Measurements from ENCODE around the gene CPSF3. TPM values are rescaled to one million over a fixed set of nuclear protein-coding genes. Genes with fewer than 3 reads are reported as not detected.

Gene CPSF3
- total and polyA plus RNA-seq, 2 of the 13 experiments (the other 11 are each of a cell fraction or from before 2014, with no cell fraction given) = 19.8 to 93.0 TPM

DNA sequence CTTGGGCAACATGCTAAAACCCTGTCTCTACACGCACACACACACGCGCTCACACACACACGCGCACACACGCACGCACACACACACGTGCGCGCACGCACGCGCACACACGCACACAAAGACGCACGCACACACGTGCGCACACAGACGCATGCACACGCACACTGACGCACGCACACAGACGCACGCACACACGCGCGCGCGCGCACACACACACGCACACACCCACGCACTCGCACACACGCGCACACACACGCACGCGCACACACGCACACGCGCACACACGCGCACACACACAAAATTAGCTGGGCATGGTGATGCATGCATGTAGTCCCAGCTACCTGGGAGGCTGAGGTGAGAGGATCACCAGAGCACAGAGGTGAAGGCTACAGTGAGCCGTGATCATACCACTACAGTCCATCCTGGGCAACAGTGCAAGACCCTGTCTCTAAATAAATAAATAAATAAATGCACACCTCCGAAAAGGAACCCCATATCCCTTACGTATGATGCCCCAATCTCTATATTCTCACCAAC, 42.8 kb downstream of the CPSF3 start (continued):
- TF ChIP-seq, protein P1, sequence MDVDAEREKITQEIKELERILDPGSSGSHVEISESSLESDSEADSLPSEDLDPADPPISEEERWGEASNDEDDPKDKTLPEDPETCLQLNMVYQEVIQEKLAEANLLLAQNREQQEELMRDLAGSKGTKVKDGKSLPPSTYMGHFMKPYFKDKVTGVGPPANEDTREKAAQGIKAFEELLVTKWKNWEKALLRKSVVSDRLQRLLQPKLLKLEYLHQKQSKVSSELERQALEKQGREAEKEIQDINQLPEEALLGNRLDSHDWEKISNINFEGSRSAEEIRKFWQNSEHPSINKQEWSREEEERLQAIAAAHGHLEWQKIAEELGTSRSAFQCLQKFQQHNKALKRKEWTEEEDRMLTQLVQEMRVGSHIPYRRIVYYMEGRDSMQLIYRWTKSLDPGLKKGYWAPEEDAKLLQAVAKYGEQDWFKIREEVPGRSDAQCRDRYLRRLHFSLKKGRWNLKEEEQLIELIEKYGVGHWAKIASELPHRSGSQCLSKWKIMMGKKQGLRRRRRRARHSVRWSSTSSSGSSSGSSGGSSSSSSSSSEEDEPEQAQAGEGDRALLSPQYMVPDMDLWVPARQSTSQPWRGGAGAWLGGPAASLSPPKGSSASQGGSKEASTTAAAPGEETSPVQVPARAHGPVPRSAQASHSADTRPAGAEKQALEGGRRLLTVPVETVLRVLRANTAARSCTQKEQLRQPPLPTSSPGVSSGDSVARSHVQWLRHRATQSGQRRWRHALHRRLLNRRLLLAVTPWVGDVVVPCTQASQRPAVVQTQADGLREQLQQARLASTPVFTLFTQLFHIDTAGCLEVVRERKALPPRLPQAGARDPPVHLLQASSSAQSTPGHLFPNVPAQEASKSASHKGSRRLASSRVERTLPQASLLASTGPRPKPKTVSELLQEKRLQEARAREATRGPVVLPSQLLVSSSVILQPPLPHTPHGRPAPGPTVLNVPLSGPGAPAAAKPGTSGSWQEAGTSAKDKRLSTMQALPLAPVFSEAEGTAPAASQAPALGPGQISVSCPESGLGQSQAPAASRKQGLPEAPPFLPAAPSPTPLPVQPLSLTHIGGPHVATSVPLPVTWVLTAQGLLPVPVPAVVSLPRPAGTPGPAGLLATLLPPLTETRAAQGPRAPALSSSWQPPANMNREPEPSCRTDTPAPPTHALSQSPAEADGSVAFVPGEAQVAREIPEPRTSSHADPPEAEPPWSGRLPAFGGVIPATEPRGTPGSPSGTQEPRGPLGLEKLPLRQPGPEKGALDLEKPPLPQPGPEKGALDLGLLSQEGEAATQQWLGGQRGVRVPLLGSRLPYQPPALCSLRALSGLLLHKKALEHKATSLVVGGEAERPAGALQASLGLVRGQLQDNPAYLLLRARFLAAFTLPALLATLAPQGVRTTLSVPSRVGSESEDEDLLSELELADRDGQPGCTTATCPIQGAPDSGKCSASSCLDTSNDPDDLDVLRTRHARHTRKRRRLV (CRISPR knock-in tag; IDR thresholded peaks at IDR 0.05) = no peak
- no peak for TF ChIP-seq TBP (CRISPR knock-in tag; IDR thresholded peaks at IDR 0.05)
- TF ChIP-seq, protein P2, sequence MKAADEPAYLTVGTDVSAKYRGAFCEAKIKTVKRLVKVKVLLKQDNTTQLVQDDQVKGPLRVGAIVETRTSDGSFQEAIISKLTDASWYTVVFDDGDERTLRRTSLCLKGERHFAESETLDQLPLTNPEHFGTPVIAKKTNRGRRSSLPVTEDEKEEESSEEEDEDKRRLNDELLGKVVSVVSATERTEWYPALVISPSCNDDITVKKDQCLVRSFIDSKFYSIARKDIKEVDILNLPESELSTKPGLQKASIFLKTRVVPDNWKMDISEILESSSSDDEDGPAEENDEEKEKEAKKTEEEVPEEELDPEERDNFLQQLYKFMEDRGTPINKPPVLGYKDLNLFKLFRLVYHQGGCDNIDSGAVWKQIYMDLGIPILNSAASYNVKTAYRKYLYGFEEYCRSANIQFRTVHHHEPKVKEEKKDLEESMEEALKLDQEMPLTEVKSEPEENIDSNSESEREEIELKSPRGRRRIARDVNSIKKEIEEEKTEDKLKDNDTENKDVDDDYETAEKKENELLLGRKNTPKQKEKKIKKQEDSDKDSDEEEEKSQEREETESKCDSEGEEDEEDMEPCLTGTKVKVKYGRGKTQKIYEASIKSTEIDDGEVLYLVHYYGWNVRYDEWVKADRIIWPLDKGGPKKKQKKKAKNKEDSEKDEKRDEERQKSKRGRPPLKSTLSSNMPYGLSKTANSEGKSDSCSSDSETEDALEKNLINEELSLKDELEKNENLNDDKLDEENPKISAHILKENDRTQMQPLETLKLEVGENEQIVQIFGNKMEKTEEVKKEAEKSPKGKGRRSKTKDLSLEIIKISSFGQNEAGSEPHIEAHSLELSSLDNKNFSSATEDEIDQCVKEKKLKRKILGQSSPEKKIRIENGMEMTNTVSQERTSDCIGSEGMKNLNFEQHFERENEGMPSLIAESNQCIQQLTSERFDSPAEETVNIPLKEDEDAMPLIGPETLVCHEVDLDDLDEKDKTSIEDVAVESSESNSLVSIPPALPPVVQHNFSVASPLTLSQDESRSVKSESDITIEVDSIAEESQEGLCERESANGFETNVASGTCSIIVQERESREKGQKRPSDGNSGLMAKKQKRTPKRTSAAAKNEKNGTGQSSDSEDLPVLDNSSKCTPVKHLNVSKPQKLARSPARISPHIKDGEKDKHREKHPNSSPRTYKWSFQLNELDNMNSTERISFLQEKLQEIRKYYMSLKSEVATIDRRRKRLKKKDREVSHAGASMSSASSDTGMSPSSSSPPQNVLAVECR (CRISPR knock-in tag; IDR thresholded peaks at IDR 0.05; ENCODE audit: borderline replicate concordance) = no peak
- no peak for TF ChIP-seq KDM4B (CRISPR knock-in tag; IDR thresholded peaks at IDR 0.05)
- TF ChIP-seq, protein P3, sequence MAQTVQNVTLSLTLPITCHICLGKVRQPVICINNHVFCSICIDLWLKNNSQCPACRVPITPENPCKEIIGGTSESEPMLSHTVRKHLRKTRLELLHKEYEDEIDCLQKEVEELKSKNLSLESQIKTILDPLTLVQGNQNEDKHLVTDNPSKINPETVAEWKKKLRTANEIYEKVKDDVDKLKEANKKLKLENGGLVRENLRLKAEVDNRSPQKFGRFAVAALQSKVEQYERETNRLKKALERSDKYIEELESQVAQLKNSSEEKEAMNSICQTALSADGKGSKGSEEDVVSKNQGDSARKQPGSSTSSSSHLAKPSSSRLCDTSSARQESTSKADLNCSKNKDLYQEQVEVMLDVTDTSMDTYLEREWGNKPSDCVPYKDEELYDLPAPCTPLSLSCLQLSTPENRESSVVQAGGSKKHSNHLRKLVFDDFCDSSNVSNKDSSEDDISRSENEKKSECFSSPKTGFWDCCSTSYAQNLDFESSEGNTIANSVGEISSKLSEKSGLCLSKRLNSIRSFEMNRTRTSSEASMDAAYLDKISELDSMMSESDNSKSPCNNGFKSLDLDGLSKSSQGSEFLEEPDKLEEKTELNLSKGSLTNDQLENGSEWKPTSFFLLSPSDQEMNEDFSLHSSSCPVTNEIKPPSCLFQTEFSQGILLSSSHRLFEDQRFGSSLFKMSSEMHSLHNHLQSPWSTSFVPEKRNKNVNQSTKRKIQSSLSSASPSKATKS (CRISPR knock-in tag; IDR thresholded peaks at IDR 0.05) = no peak
- TF ChIP-seq ZNF124 (CRISPR knock-in tag; IDR thresholded peaks at IDR 0.05) = no peak
- TF ChIP-seq CHD2 (IDR thresholded peaks at IDR 0.05; ENCODE audit: low read depth, low read length) = no peak
- TF ChIP-seq SIN3B (IDR thresholded peaks at IDR 0.05; ENCODE audit: low read length) = no peak
- no peak for TF ChIP-seq GABPA (IDR thresholded peaks at IDR 0.05; ENCODE audit: low read depth, low read length)
- TF ChIP-seq GABPA (CRISPR knock-in tag; IDR thresholded peaks at IDR 0.05; ENCODE audit: low read depth) = no peak
- TF ChIP-seq DNMT1 (CRISPR knock-in tag; IDR thresholded peaks at IDR 0.05) = peak; percentile 87
- TF ChIP-seq, protein P4, sequence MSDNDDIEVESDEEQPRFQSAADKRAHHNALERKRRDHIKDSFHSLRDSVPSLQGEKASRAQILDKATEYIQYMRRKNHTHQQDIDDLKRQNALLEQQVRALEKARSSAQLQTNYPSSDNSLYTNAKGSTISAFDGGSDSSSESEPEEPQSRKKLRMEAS (IDR thresholded peaks at IDR 0.05) = no peak
